BE2C (cell line): ENCODE data around the gene ESRRA.

Experiments
- DNase-seq: peaks from one replicate; pipeline ENCODE4 v3.0.0-alpha.2; 2020
- H3K27me3 ChIP-seq: fragments of 250-450 bp; sonication (Bioruptor Pico); 2 replicates; pipeline ENCODE4 v1.5.1; 2020; ENCODE audit warnings: mild to moderate bottlenecking
- H3K36me3 ChIP-seq: fragments of 250-450 bp; sonication (Bioruptor Pico); 2 replicates; pipeline ENCODE4 v1.5.1; 2020; ENCODE audit warnings: mild to moderate bottlenecking
- H3K4me1 ChIP-seq: fragments of 250-450 bp; sonication (Bioruptor Pico); 2 replicates; pipeline ENCODE4 v1.5.1; 2020
- H3K4me3 ChIP-seq: 2 replicates; pipeline ENCODE4 v1.5.1; 2011; ENCODE audit warnings: low read depth, low read length
- H3K9me3 ChIP-seq: fragments of 250-450 bp; sonication (Bioruptor Pico); 2 replicates; pipeline ENCODE4 v1.5.1; 2020
- CTCF ChIP-seq: IDR thresholded peaks from 2 replicates; pipeline ENCODE4 v1.5.1; 2012; ENCODE audit warnings: mild to moderate bottlenecking, low read depth, low read length

The ESRRA gene

GRCh38 chr11:64290352-64291261 is 14.7 kb upstream of the ESRRA start:
- H3K4me1 ChIP-seq = no peaks in the 10 kb centered on the region
- no peak overlapping the region for H3K4me3 ChIP-seq
- no peak for TF ChIP-seq CTCF
- no peaks in the 10 kb centered on the region for H3K9me3 ChIP-seq
- H3K36me3 ChIP-seq = no peaks in the 10 kb centered on the region
- H3K27me3 ChIP-seq = peaks cover 40% of the 10 kb centered on the region
- no peak for DNase-seq

GRCh38 chr11:64291262-64291751 is 14.0 kb upstream of the ESRRA start, which contains the start of gene KCNK4:
Gene KCNK4, plus strand, starts transcription at chr11:64291302. Its CDS starts 1,717 bp downstream, at chr11:64293019.
- no peak for TF ChIP-seq CTCF
- H3K9me3 ChIP-seq = no peaks in the 10 kb centered on the region
- H3K27me3 ChIP-seq = peaks cover 43% of the 10 kb centered on the region
- H3K36me3 ChIP-seq = no peaks in the 10 kb centered on the region
- H3K4me3 ChIP-seq = no peak within 1 kb of the TSS
- H3K4me1 ChIP-seq = no peaks in the 10 kb centered on the region
- no peak for DNase-seq

- Histone ChIP-seq H3K4me3 (no peak overlapping the region), H3K4me1 (no peaks in the 10 kb centered on the region), H3K9me3 (no peaks in the 10 kb centered on the region), H3K36me3 (no peaks in the 10 kb centered on the region), H3K27me3 (peaks cover 45% of the 10 kb centered on the region)
- DNase-seq = no peak
- TF ChIP-seq CTCF = no peak
Observed at GRCh38 chr11:64291752-64292459, 13.4 kb upstream of the ESRRA start.

- no peak for DNase-seq
- Histone ChIP-seq H3K4me3 (no peak overlapping the region), H3K36me3 (no peaks in the 10 kb centered on the region), H3K27me3 (peaks cover 51% of the 10 kb centered on the region), H3K4me1 (no peaks in the 10 kb centered on the region), H3K9me3 (no peaks in the 10 kb centered on the region)
- TF ChIP-seq CTCF = no peak
Observed at GRCh38 chr11:64292460-64293254, 12.7 kb upstream of the ESRRA start.

GRCh38 chr11:64294774-64295173 is 10.6 kb upstream of the ESRRA start:
- H3K4me1 ChIP-seq = no peaks in the 10 kb centered on the region
- no peak for TF ChIP-seq CTCF
- H3K36me3 ChIP-seq = no peaks in the 10 kb centered on the region
- peaks cover 70% of the 10 kb centered on the region for H3K27me3 ChIP-seq
- no peak overlapping the region for H3K4me3 ChIP-seq
- no peak for DNase-seq
- no peaks in the 10 kb centered on the region for H3K9me3 ChIP-seq
